Ishikawa (cell line): ENCODE data around the gene DYNC1I1.

Experiments
- CEBPB ChIP-seq: IDR thresholded peaks from 2 replicates; pipeline ENCODE4 v1.6.1; 2012
- CREB1 ChIP-seq: IDR thresholded peaks from 2 replicates; pipeline ENCODE4 v1.6.1; 2012; ENCODE audit warnings: low read depth
- EGR1 ChIP-seq: IDR thresholded peaks from 2 replicates; pipeline ENCODE4 v1.6.1; 2012
- EP300 ChIP-seq: IDR thresholded peaks from 2 replicates; pipeline ENCODE4 v1.6.1; 2012; ENCODE audit warnings: borderline replicate concordance
- FOXM1 ChIP-seq: IDR thresholded peaks from 2 replicates; pipeline ENCODE4 v1.6.1; 2012; ENCODE audit warnings: low read depth, borderline replicate concordance
- MAX ChIP-seq: IDR thresholded peaks from 2 replicates; pipeline ENCODE4 v1.6.1; 2012
- NFIC ChIP-seq: IDR thresholded peaks from 2 replicates; pipeline ENCODE4 v1.6.1; 2012
- RAD21 ChIP-seq: IDR thresholded peaks from 2 replicates; pipeline ENCODE4 v1.6.1; 2012; ENCODE audit warnings: low read depth
- REST ChIP-seq: IDR thresholded peaks from 2 replicates; pipeline ENCODE4 v1.6.1; 2012; ENCODE audit warnings: low read depth, mild to moderate bottlenecking
- TAF1 ChIP-seq: IDR thresholded peaks from 2 replicates; pipeline ENCODE4 v1.6.1; 2012; ENCODE audit warnings: low read depth, mild to moderate bottlenecking
- TCF12 ChIP-seq: IDR thresholded peaks from 2 replicates; pipeline ENCODE4 v1.6.1; 2012; ENCODE audit warnings: low read depth
- TEAD4 ChIP-seq: IDR thresholded peaks from 2 replicates; pipeline ENCODE4 v1.6.1; 2012
- USF1 ChIP-seq: IDR thresholded peaks from 2 replicates; pipeline ENCODE4 v1.6.1; 2012
- YY1 ChIP-seq: IDR thresholded peaks from 2 replicates; pipeline ENCODE4 v1.6.1; 2012; ENCODE audit warnings: low read depth
- ZBTB7A ChIP-seq: IDR thresholded peaks from 2 replicates; pipeline ENCODE4 v1.6.1; 2012; ENCODE audit warnings: low read depth

Gene DYNC1I1

GRCh38 chr7:95749044-95749443 lies 23.3 kb upstream of the DYNC1I1 start:
- no peak for TF ChIP-seq USF1

GRCh38 chr7:95749515-95749914 lies 22.8 kb upstream of the DYNC1I1 start:
- TF ChIP-seq MAX: no peak
- TF ChIP-seq REST: no peak
- no peak for TF ChIP-seq CREB1
- no peak for TF ChIP-seq USF1

GRCh38 chr7:95753440-95753839 lies 18.9 kb upstream of the DYNC1I1 start:
- no peak for TF ChIP-seq CREB1
- TF ChIP-seq NFIC: no peak
- TF ChIP-seq EGR1: no peak
- TF ChIP-seq MAX: no peak
- no peak for TF ChIP-seq REST
- no peak for TF ChIP-seq USF1
- no peak for TF ChIP-seq TCF12
- no peak for TF ChIP-seq TEAD4
- no peak for TF ChIP-seq YY1
- TF ChIP-seq TAF1: no peak
- no peak for TF ChIP-seq EP300
- TF ChIP-seq RAD21: no peak
- no peak for TF ChIP-seq FOXM1
- no peak for TF ChIP-seq ZBTB7A

GRCh38 chr7:95755277-95755934 lies 16.9 kb upstream of the DYNC1I1 start:
- TF ChIP-seq REST (no peak), CEBPB (no peak), NFIC (no peak), TEAD4 (no peak), MAX (no peak), CREB1 (no peak), YY1 (no peak), FOXM1 (no peak), USF1 (no peak), TCF12 (no peak), EP300 (no peak), EGR1 (no peak), ZBTB7A (no peak), TAF1 (no peak), RAD21 (no peak)
